ENCODE results near the gene SIT1.

SIT1 gene, protein sequence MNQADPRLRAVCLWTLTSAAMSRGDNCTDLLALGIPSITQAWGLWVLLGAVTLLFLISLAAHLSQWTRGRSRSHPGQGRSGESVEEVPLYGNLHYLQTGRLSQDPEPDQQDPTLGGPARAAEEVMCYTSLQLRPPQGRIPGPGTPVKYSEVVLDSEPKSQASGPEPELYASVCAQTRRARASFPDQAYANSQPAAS

DNA sequence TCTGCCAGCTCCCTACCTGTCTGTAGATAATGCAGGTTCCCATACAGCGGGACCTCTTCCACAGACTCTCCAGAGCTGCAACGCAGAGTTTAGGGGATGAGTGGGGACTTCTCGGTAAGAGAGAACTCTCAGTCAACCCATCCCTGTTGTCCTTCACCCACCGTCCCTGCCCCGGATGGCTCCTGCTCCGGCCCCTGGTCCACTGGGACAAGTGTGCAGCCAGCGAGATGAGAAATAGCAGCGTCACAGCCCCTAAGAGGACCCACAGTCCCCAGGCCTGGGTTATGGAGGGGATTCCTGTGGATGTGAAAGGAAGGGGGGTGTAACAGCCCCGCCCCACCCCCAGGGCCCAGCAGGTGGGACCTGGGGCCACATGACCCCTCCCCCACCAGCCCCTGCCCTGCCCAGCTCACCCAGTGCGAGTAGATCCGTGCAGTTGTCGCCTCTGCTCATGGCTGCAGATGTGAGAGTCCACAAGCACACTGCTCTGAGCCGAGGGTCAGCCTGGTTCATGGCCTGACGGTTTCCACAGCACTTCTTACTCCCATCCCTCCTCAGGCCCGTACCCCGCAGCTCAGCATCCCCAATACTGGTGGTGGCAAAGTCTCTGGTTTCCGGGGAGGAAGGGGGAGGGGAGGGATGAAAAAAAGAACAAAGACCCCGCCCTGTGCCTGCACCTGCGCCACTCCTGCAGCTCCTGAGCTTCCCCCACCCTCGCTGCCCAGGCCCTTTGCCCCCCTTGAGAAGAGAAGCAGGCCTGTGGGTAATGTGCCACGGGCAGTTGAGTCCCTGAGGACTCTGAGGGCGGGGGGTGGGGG lies at the start of gene SIT1:
Gene SIT1 (minus strand): TSS at position 591 of the 818 bp plus-strand sequence. CDS start 78 bp downstream, at position 513.
- no peak for DNase-seq

DNA sequence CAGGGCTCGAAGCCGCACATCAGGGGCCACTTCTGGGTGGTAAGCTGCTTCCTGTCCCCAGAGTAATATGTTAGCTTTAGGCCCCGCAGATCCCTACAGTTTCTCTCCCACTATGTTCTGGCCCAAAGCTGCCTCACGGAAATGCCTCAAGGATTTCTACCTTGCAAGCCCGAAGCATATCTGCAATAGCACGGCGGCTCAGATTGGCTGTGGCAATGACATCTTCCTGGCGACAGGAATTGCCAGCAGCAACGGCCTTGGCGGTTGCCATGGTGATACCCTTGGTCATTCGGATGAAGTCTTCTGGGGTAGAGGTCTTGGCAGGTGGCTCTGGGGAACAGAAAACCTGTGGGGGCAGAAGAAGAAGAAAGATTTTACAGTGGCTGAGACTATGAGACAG lies 49.3 kb upstream of the SIT1 start:
- no peak for DNase-seq

DNA sequence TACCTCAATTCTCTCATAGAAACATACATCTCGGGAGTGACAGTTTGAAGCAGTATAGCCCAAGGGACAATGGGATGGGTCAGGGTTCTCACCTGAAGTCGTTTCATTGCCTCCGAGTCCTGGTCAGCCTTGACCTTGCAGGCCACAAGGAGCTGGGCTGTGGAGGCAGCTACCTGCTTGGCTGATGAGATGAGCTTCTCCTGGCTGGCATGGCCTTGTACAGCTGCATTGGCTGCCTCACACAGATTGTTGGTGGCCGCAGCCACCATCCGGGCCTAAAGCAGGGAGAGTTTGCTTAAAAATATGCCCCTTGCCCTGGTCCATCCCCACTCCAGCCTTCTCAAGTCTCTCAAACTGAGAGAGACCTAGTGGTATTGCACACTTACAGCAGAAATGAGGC lies 47.5 kb upstream of the SIT1 start:
- DNase-seq = no peak

DNA sequence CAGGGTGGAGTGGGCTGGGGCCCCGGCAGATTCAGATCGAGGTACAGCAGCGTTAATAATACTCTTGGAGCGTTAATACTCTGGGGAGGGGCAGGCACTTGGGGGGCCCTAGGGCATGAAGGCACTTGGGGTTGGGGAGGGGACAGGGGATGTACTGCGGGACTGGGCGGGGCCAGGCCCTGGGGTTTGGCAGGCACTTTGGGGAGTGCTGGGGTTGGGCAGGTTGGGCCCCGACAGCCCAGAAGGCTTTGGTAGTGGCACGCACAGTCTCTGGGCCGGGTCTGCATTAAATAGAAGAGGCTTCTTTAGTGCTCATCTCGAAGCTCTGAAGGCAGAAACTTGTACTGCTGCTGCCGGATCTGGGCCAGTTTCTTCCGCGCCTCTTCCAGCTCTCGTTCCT lies 46.8 kb upstream of the SIT1 start:
- no peak for DNase-seq

DNA sequence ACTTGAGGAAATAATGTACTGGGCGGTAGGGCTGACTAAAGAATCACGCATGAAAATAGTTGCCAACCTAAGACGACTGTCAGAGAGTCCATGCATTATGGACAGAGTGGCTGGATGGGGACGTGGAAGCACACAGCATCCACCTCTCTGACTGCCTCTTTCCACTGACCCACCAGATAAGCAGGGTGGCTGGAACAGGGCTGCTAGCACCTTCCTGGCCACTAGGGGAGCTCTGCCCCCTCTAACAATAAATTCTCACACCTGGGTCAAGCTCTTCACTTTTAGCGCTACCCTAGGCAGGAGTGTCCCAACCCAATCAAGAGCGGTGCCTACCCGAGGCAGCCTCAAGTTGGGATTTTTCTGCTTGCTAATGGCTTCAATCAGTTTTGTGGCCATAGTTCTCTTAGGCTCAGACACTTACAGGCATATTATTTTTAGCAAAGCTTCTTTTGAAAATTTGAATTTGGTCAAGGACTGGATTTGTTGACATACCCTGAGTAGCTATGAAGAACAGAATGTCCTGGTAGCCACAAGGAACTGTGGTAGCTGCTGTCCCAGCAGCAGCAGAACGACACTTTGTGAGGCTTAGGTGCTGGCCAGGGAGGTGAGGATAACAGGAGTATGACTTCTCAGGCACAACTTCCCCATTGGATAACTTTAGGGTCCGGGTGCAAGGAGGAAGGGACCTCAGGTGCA lies 45.9 kb upstream of the SIT1 start:
- peak; percentile 6 for DNase-seq

DNA sequence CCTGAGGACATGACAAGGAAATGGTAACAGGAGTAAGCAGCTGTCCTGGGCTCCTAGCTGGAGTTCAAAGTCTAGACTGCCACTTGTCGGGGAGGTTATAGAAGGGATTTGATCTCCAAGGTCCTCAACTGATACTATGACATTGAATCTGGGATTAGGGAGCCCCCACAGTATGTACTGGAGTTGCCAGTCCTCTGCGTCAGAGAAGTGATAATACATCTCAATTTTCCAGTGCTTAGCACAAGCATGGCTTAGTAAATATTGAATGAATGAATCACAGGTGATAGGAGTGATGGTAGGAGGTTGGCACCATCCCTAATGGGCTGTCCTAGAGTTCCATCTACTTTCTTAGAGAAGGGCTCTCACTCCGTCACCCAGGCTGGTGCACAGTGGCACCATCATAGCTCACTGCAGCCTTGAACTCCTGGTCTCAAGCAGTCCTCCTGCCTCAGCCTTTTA lies 45.2 kb upstream of the SIT1 start:
- no peak for DNase-seq

DNA sequence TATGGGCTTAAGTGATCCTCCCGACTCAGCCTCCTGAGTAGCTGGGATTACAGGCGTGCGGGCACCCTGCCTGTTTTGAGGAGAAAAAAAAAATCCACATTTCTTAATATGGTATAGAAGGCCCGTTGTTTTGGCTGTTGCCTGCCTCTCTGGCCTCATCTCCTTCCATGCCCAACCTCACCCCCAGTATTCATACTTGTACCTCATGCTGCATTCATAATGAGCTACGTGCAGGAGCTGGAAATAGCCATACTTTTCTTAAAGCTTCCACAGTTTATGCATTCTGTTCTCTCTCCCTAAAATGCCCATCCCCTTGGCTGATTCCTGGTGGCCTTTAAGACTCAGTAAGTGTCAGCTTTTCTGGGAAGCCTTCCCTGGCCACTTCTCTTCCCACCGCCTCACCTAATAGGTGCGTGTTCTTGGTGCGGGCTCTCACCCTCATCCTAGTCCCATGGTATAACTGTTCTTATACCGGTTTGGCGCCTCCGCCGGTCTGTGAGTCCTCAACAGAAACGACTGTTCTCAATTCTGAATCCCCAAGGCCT lies 41.1 kb upstream of the SIT1 start:
- DNase-seq = no peak

DNA sequence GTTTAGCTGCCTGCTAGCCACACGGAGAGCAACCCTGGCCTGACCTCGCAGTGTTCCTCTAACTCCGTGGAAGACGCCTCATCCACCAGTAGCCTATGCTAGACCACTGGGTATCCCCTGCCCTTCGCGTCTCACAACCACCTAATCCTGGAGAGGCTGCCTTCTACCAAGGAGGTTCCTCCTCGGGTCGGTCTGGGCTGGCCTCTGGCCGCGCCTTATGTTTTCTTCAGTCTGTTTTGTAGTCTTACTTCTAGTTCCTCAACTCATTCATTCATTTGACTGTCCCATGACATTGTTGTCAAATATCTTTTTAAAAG lies 40.6 kb upstream of the SIT1 start:
- DNase-seq = no peak

DNA sequence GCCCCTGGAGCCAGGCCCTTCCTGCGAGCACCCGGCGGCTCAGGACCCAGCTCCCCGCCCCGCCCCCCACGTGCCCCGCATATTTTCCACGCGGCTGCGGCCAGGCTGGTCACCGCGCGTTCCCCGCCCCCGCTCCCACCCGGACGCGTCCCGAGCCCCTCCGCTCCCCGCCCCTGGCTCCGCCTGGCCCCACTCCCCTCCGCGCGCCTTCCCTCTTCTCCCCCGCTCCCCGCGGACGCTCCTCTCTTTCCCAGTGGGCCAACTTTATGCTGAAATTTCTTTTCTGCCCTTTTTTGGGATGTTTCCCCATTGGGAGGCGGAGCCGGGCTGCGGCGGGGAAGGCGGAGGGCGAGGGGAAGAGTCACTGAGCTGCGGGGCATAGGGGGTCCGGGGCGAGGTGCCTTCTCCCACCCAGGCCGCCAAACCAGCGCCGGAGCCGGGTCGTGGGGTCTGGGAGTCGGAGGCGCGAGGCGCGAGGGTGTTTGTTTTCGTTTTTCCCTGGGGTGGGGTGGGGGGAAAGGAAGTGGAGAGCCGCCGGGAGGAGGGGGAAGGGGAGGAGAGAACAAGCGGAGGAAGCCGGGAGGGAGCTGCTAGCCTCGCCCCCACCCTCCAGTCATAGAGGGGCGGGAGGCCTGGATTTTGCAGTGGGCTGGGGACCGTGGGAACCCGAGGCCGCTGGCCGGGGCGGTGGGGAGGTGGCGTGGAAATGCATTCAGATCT lies 40.0 kb upstream of the SIT1 start:
- DNase-seq = peak; percentile 21

DNA sequence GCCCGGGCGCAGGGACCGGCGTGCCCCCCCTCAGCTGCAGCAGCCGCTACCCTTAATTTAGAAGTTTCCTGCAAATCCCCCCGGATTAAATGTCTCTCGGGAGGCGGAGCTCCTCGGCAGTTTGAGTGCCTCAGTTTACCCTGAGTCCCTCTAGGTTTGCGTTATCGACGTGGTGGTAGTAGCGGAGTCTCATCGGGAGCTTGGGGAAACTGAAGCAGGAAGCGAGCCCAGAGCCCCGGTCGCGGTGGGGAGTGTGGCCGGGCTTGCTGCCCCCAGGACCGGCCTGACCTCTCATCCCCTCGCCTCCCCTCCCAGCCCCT lies 39.5 kb upstream of the SIT1 start:
- DNase-seq = no peak

DNA sequence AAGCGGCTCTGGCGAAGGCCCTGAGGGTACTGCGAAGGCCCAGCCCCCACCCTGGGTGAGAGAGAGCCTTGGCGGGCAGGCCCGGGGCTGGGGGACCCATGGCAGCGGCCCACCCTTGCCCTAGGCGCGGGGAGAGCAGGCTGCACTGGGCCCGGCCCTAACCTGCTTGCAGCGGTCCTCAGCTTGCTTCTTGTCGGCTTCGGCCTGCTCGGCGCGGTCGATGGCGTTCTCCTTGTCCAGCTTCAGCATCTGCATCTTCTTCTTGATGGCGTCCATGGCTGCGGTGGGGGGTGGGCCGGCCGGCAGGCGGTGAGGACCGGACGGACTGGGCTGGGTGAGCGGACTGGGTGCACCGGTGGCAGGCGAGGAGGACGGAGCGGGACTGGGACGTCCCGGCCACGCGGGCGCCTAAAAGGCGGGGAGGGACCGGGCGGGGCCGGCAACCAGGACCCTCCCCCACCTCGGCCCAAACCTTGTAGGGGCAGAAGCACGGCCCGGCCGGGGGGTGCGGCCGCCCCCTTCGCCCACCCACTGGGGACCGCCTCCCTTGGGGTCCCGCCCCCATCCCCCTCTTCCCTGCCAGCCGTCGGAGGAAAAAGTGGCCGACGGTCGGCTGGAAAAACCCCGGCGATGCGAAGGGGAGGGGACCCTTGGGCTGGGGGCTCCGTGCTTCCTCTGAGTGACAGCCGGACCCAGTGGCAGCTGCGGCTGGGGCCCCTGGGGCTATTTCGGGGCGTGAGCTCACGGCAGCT lies 39.0 kb upstream of the SIT1 start, which contains the start of gene TPM2:
Gene TPM2 (minus strand): TSS at position 384 of the 752 bp plus-strand sequence. CDS start 108 bp downstream, at position 276.
- DNase-seq = no peak

DNA sequence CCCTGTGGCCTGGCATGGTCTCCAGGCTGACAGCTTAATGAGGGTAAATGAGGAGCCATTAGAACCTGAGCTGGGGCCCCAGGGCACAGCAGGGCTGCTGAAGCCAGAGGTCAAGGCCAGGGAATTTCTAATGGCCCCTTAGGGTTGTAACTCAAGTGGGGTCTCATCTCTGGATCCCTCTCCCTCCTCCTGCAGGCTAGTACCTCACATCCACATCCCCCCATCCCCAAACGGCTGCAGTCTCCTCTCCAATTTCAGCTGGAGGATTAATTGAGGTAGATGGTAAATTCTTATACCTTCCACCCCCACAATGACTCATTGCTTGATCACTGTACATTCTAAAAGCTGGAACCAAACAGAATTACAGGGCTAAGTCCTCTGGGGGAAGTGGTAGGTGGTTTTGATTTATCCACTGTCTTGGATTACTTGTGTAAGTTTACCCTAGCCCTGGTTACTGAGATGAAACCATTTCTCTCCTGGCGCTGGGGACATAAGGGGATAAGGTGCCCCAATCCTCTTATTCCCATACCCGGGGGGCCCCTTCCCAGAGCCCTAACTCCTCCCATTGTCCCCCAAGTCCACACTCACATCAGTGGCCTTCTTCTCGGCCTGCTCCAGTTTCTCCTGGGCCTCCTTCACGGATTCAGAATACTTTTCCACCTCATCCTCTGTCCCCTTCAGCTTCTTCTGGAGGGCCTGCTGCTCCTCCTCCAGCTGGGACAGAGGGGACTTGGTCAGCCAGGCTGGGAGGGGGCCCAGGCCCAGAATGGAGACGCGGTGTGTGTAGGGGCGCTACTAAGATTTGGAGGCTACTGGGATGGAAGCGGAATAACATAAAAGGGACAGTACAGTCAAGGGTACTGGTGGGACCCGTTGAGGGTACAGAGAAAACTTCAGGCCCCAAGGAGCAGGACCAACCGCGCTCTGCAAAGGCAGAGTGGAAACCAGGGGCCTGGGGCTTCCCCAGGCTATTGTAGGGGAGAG lies 38.1 kb upstream of the SIT1 start:
- DNase-seq = no peak

DNA sequence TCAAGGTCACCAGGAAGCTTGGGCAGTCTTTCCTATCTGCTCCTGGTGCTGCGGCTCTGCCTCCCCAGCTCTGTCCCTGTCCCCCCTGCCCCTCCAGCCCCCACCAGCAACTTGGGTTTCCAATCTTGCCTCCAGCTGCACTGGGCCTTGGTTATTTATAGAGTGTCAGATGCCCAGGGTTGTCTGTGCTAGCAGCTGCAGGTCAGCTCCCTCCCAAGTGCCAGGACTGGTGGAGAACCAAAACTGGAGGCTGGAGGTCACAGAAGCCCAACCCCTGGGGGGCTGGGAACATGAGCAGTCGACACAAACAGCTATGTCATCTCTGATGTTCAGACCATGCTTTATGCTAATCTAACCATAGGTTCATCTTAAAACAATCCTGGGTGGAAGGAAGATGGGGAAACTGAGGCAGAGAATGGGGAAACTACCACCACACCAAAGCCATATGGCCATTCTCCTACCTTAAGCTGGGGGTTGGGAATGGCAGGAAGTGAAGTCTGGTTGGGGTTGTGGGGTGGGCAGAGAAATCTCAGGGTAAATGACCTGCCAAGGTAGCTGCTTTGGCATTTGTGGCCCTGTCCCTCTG lies 37.3 kb upstream of the SIT1 start:
- no peak for DNase-seq

DNA sequence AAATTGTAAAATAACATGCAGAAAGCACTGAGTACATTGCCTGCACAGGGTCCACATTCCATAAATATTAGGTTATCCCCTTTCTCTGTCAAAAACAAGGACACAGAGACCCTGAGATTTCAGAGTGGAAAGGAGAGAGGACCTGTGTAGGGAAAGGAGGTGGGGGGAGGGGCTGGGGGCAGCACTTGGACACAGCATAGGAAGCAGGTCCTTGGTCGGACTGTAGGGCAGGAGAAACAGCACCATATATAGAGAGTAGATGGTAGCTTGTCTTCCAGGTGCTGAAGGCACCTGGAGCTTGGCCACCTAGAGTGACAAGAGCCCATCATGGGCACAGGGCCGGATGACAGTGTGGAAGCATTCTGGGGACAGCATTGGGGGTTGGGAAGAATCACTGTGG lies 36.6 kb upstream of the SIT1 start:
- no peak for DNase-seq

DNA sequence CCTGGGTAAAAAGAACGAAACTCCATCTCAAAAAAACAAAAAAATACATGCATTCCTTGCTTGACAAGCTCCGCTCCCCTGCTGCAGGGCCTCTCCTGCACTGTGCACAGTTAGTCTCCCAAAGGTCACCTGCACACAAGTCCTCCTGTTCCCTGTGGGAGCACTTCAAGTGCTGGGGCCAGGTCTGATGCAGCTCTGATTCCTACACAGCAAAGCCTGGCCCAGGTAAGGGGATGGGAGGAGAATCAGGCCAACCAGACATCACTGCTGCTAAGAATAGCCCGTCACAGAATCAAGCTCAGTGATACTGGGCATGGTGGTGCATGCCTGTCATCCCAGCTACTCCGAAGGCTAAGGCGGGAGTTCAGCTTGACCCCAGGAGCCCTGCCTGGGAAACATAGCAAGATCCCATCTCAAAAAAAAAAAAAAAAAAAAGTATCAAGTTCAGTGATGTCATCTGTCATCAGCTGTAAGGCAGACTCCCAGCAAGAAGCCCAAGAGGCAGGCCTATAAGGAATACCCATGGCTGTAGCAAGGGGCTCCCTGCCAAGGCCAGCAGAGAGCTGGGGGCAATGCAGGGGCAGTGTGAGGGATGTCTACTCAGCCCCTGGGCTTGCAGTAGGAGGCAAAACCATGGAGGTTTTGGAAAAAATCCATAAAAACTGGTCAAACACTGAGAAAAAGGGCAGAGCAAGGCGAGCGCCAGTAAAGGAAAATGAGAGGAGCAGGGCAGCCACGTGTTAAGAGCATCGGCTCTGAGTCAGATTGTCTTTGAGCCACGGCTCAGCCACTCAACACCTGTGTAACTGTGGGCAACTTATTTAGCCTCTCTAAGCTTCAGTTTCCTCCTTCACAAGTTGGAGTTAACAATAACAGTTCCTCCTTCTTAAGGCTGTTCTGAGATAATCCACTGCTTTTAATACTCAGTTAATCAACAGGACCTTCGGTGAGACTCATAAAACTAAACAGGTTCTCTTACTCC lies 35.8 kb upstream of the SIT1 start:
- no peak for DNase-seq

DNA sequence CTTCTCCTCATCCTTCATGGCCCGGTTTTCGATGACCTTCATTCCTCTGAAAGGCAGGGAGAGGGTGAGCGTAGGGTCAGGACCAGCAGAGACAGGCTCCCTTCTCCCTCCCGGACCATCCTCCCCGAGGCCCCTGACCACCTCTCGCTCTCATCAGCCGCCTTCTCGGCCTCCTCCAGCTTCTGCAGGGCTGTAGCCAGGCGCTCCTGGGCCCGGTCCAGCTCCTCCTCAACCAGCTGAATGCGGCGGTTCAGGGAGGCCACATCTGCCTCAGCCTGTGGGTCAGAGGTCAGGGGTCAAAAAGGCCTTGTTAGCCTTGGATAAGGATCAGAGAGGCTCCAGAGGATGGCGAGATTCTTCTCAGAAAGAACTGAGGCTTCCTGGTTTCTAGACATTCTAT lies 34.8 kb upstream of the SIT1 start:
- no peak for DNase-seq

DNA sequence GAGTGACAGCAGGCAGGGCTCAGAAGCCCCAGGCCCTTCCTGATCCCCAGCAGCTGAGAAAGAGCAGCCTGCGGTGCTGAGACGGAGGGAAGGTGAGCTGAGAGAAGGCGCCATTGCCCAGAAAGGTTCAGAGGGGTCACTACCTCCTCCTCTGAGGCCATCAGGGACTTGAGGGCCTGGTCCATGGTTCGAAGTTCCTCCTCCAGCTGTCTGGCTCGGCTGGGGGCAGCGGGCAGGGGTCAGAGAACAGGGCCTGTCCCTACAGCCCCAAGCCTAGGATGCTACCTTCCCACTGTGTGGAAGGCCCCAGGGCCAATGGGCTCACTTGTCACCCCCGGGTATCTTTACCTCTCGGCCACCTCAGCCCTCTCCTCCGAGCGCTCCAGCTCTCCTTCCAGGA lies 34.2 kb upstream of the SIT1 start:
- no peak for DNase-seq

DNA sequence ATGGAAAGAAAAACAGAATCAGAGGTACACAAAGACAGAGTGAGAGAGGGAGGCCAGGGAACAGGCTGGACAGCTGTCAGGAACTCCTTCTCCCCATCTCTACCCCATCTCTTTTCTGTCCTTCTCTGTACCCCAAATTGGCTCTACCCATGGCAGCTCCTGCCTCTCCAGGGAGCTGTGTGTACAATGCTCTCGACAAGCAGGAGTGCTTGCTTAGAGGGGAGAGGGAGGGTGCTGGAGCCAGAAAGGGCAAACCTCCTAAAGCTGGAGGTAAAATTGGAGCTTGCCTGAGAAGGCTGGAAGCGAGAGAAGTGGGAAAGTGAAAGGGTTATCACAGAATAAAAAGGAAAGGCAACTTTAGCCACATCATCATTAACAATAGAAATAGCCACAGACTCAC lies 32.6 kb upstream of the SIT1 start:
- no peak for DNase-seq

DNA sequence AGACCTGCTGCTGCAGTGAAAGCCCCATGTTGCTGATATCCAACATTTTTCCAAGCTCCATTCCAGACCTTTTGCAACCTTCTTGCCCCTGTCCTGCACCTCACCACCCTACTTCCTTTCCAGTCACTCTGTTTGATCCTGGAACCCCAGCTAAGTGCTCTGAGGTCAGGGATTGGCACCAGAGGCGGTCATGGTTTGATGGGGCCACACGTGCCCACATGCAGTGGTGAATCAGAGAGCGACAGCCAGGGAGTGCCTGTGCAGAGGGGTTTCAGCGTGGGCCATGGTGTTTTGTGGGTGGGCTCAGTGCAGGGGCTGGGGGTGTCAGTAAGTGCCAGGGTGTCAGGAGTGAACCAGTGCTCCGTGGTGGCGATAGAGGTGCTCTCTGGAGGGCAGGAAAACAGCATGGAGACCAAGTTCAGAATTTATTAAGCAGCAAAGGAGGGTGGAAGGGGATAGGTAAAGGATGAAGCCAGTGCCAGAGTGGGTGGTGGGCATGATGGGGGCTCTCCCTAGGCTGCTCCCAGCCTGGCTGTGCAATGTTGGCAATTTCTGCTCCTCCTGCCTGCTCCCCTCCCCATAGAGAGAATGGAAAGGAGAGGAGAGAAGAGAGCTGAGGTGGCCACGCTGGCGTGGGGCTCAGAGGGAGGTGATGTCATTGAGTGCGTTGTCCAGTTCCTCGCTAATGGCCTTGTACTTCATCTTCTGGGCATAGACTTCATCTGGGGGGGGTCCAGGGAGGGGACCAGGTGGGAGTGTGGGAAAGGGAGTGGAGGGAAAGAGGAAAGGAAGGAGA lies 32.0 kb upstream of the SIT1 start:
- DNase-seq = no peak
